WTC11 (cell line): Measurements from ENCODE around the gene SHANK1. TPM values are rescaled to one million over a fixed set of nuclear protein-coding genes. Genes with fewer than 3 reads are reported as not detected.

Source experiments
- ATF1 ChIP-seq: sonication (generic); formaldehyde crosslinking; IDR thresholded peaks from 2 replicates; pipeline ENCODE4 v1.8.1; 2023; ENCODE audit warnings: mild to moderate bottlenecking, moderate library complexity, missing genetic modification reagents
- CREM ChIP-seq: sonication (generic); formaldehyde crosslinking; IDR thresholded peaks from 2 replicates; pipeline ENCODE4 v1.8.1; 2022; ENCODE audit warnings: mild to moderate bottlenecking, missing genetic modification reagents, moderate library complexity
- ESRRA ChIP-seq: sonication (generic); formaldehyde crosslinking; IDR thresholded peaks from 2 replicates; pipeline ENCODE4 v1.8.1; 2022; ENCODE audit warnings: mild to moderate bottlenecking, missing genetic modification reagents, borderline replicate concordance
- FOXJ3 ChIP-seq: sonication (generic); formaldehyde crosslinking; IDR thresholded peaks from 2 replicates; pipeline ENCODE4 v1.9.0; 2021; ENCODE audit warnings: missing genetic modification reagents, mild to moderate bottlenecking, borderline replicate concordance
- GRHL2 ChIP-seq: fragments of 250-450 bp; sonication (Bioruptor Pico); IDR thresholded peaks from 2 replicates; pipeline ENCODE4 v1.8.0; 2022; ENCODE audit warnings: mild to moderate bottlenecking, moderate library complexity; ENCODE audit not compliant: insufficient replicate concordance, severe bottlenecking
- JUN ChIP-seq: sonication (generic); formaldehyde crosslinking; IDR thresholded peaks from 2 replicates; pipeline ENCODE4 v1.8.0; 2023; ENCODE audit warnings: mild to moderate bottlenecking, missing genetic modification reagents
- KAT7 ChIP-seq: sonication (generic); formaldehyde crosslinking; IDR thresholded peaks from 2 replicates; pipeline ENCODE4 v1.8.1; 2023; ENCODE audit warnings: missing genetic modification reagents, mild to moderate bottlenecking, borderline replicate concordance
- ZBTB21 ChIP-seq: sonication (generic); formaldehyde crosslinking; IDR thresholded peaks from 2 replicates; pipeline ENCODE4 v1.8.1; 2023; ENCODE audit warnings: mild to moderate bottlenecking, missing genetic modification reagents, borderline replicate concordance
- ZNF219 ChIP-seq: sonication (generic); formaldehyde crosslinking; IDR thresholded peaks from 2 replicates; pipeline ENCODE4 v1.8.0; 2023; ENCODE audit warnings: missing genetic modification reagents, mild to moderate bottlenecking, borderline replicate concordance
- ZNF232 ChIP-seq: sonication (generic); formaldehyde crosslinking; IDR thresholded peaks from 2 replicates; pipeline ENCODE4 v1.8.0; 2022; ENCODE audit warnings: mild to moderate bottlenecking, missing genetic modification reagents
- total RNA-seq: library from RNA; stranded (reverse); gene quantifications from 3 replicates; pipeline ENCODE4 v1.2.3, GENCODE V29; 2021
- TF ChIP-seq, protein P1 (sequence below): sonication (generic); formaldehyde crosslinking; conservative IDR thresholded peaks from 2 replicates; pipeline ENCODE4 v1.8.1; 2022; ENCODE audit warnings: mild to moderate bottlenecking, missing genetic modification reagents
- TF ChIP-seq, protein P2 (sequence below): fragments of 200-600 bp; IDR thresholded peaks from 2 replicates; pipeline ENCODE4 v1.8.0; 2022; ENCODE audit warnings: antibody characterized with exemption
- TF ChIP-seq, protein P3 (sequence below): sonication (generic); formaldehyde crosslinking; IDR thresholded peaks from 2 replicates; pipeline ENCODE4 v1.8.0; 2023; ENCODE audit warnings: mild to moderate bottlenecking, missing genetic modification reagents
- TF ChIP-seq, protein P4 (sequence below): sonication (generic); formaldehyde crosslinking; IDR thresholded peaks from 2 replicates; pipeline ENCODE4 v1.8.0; 2023; ENCODE audit warnings: missing genetic modification reagents
- TF ChIP-seq, protein P5 (sequence below): fragments of 250-450 bp; sonication (Bioruptor Pico); IDR thresholded peaks from 2 replicates; pipeline ENCODE4 v1.9.0; 2021; ENCODE audit warnings: moderate library complexity, mild to moderate bottlenecking, inconsistent platforms, borderline replicate concordance
- TF ChIP-seq, protein P6 (sequence below): fragments of 250-450 bp; sonication (Bioruptor Pico); conservative IDR thresholded peaks from 2 replicates; pipeline ENCODE4 v1.9.0; 2021; ENCODE audit warnings: mild to moderate bottlenecking
- TF ChIP-seq, protein P7 (sequence below): sonication (generic); formaldehyde crosslinking; conservative IDR thresholded peaks from 2 replicates; pipeline ENCODE4 v1.8.1; 2023; ENCODE audit warnings: mild to moderate bottlenecking, low read depth, missing genetic modification reagents, moderate library complexity
- TF ChIP-seq, protein P8 (sequence below): sonication (generic); formaldehyde crosslinking; IDR thresholded peaks from 2 replicates; pipeline ENCODE4 v1.8.1; 2022; ENCODE audit warnings: mild to moderate bottlenecking, moderate library complexity, missing genetic modification reagents
- TF ChIP-seq, protein P9 (sequence below): fragments of 250-450 bp; sonication (Bioruptor Pico); IDR thresholded peaks from 2 replicates; pipeline ENCODE4 v1.9.0; 2021; ENCODE audit warnings: mild to moderate bottlenecking
- TF ChIP-seq, protein P10 (sequence below): sonication (generic); formaldehyde crosslinking; IDR thresholded peaks from 2 replicates; pipeline ENCODE4 v1.8.1; 2023; ENCODE audit warnings: mild to moderate bottlenecking, moderate library complexity, missing genetic modification reagents
- TF ChIP-seq, protein P11 (sequence below): sonication (generic); formaldehyde crosslinking; IDR thresholded peaks from 2 replicates; pipeline ENCODE4 v1.8.1; 2022; ENCODE audit warnings: low read depth, missing genetic modification reagents, borderline replicate concordance

SHANK1 gene
- total RNA-seq, 1 experiment from 2014 or later = 8.7 TPM

DNA sequence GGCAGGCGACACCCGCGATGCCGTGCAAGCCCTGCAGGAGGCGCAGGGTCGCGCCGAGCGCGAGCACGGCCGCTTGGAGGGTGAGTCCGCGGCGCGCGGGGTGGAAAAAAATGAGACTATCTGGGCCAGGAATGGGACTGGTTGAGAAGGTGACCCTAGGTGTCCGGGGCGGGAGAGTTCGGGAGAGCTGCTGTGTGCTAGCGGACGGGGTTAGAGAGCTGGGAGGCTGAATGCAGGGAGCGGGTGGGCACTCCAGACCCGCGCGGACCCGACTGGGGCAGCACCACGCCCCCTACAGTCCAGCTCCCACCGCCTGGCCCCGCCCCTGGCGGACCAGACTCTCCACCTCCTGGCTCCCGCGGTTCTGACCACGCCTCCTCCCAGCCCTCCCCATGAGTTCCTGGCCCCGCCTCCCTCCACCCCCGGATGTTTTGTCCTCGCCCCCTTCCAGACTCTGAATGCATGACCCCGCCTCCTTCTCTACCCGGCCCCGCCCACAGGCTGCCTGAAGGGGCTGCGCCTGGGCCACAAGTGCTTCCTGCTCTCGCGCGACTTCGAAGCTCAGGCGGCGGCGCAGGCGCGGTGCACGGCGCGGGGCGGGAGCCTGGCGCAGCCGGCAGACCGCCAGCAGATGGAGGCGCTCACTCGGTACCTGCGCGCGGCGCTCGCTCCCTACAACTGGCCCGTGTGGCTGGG is 5.1 kb upstream of the SHANK1 start (continued):
- TF ChIP-seq GRHL2 (CRISPR knock-in tag) (no peak), CREM (CRISPR knock-in tag) (no peak), FOXJ3 (CRISPR knock-in tag) (no peak), ESRRA (CRISPR knock-in tag) (no peak), JUN (no peak), KAT7 (CRISPR knock-in tag) (no peak), ZBTB21 (CRISPR knock-in tag) (no peak), ATF1 (CRISPR knock-in tag) (no peak), ZNF219 (no peak), ZNF232 (CRISPR knock-in tag) (0 out of 2 replicates have a peak, but pooled peaks have one; percentile 40)
- TF ChIP-seq, protein P1, sequence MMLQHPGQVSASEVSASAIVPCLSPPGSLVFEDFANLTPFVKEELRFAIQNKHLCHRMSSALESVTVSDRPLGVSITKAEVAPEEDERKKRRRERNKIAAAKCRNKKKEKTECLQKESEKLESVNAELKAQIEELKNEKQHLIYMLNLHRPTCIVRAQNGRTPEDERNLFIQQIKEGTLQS (CRISPR knock-in tag) = no peak
- TF ChIP-seq, protein P2, sequence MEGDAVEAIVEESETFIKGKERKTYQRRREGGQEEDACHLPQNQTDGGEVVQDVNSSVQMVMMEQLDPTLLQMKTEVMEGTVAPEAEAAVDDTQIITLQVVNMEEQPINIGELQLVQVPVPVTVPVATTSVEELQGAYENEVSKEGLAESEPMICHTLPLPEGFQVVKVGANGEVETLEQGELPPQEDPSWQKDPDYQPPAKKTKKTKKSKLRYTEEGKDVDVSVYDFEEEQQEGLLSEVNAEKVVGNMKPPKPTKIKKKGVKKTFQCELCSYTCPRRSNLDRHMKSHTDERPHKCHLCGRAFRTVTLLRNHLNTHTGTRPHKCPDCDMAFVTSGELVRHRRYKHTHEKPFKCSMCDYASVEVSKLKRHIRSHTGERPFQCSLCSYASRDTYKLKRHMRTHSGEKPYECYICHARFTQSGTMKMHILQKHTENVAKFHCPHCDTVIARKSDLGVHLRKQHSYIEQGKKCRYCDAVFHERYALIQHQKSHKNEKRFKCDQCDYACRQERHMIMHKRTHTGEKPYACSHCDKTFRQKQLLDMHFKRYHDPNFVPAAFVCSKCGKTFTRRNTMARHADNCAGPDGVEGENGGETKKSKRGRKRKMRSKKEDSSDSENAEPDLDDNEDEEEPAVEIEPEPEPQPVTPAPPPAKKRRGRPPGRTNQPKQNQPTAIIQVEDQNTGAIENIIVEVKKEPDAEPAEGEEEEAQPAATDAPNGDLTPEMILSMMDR = peak; percentile 77
- TF ChIP-seq, protein P3, sequence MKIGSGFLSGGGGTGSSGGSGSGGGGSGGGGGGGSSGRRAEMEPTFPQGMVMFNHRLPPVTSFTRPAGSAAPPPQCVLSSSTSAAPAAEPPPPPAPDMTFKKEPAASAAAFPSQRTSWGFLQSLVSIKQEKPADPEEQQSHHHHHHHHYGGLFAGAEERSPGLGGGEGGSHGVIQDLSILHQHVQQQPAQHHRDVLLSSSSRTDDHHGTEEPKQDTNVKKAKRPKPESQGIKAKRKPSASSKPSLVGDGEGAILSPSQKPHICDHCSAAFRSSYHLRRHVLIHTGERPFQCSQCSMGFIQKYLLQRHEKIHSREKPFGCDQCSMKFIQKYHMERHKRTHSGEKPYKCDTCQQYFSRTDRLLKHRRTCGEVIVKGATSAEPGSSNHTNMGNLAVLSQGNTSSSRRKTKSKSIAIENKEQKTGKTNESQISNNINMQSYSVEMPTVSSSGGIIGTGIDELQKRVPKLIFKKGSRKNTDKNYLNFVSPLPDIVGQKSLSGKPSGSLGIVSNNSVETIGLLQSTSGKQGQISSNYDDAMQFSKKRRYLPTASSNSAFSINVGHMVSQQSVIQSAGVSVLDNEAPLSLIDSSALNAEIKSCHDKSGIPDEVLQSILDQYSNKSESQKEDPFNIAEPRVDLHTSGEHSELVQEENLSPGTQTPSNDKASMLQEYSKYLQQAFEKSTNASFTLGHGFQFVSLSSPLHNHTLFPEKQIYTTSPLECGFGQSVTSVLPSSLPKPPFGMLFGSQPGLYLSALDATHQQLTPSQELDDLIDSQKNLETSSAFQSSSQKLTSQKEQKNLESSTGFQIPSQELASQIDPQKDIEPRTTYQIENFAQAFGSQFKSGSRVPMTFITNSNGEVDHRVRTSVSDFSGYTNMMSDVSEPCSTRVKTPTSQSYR (CRISPR knock-in tag) = 0 out of 2 replicates have a peak, but pooled peaks have one; percentile 78
- TF ChIP-seq, protein P4, sequence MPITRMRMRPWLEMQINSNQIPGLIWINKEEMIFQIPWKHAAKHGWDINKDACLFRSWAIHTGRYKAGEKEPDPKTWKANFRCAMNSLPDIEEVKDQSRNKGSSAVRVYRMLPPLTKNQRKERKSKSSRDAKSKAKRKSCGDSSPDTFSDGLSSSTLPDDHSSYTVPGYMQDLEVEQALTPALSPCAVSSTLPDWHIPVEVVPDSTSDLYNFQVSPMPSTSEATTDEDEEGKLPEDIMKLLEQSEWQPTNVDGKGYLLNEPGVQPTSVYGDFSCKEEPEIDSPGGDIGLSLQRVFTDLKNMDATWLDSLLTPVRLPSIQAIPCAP = no peak
- TF ChIP-seq, protein P5, sequence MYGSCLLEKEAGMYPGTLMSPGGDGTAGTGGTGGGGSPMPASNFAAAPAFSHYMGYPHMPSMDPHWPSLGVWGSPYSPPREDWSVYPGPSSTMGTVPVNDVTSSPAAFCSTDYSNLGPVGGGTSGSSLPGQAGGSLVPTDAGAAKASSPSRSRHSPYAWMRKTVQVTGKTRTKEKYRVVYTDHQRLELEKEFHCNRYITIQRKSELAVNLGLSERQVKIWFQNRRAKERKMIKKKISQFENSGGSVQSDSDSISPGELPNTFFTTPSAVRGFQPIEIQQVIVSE (CRISPR knock-in tag) = no peak
- TF ChIP-seq, protein P6, sequence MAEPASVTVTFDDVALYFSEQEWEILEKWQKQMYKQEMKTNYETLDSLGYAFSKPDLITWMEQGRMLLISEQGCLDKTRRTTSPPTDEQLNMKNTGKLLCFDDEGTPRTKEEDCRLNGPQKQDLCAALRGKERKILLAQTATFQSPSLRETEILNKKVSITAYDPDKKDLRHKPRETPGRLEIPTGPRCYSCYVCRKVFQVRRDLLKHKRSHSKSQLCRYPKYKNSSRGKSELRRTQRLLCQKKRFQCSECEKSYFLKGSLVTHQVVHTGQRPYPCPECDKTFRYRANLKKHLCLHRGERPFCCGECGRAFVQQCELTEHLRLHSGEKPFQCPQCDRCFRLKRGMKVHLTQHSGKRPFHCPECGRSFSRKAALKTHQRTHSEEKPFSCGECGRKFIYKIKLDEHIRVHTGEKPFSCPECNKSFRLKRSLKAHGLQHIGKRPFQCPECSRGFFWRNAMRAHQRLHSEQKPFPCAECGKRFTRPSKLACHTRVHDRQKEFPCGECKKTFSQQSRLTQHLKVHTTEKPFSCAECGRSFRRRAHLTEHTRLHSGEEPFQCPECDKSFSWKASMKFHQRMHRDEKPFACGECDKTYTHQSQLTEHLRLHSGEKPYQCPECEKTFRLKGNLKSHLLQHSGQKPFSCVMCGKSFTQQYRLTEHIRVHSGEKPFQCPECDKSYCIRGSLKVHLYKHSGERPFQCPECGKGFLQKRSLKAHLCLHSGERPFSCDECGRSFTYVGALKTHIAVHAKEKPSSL (CRISPR knock-in tag) = no peak
- TF ChIP-seq, protein P7, sequence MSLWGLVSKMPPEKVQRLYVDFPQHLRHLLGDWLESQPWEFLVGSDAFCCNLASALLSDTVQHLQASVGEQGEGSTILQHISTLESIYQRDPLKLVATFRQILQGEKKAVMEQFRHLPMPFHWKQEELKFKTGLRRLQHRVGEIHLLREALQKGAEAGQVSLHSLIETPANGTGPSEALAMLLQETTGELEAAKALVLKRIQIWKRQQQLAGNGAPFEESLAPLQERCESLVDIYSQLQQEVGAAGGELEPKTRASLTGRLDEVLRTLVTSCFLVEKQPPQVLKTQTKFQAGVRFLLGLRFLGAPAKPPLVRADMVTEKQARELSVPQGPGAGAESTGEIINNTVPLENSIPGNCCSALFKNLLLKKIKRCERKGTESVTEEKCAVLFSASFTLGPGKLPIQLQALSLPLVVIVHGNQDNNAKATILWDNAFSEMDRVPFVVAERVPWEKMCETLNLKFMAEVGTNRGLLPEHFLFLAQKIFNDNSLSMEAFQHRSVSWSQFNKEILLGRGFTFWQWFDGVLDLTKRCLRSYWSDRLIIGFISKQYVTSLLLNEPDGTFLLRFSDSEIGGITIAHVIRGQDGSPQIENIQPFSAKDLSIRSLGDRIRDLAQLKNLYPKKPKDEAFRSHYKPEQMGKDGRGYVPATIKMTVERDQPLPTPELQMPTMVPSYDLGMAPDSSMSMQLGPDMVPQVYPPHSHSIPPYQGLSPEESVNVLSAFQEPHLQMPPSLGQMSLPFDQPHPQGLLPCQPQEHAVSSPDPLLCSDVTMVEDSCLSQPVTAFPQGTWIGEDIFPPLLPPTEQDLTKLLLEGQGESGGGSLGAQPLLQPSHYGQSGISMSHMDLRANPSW = no peak
- TF ChIP-seq, protein P8, sequence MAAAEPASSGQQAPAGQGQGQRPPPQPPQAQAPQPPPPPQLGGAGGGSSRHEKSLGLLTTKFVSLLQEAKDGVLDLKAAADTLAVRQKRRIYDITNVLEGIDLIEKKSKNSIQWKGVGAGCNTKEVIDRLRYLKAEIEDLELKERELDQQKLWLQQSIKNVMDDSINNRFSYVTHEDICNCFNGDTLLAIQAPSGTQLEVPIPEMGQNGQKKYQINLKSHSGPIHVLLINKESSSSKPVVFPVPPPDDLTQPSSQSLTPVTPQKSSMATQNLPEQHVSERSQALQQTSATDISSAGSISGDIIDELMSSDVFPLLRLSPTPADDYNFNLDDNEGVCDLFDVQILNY (CRISPR knock-in tag) = peak; percentile 63
- TF ChIP-seq, protein P9, sequence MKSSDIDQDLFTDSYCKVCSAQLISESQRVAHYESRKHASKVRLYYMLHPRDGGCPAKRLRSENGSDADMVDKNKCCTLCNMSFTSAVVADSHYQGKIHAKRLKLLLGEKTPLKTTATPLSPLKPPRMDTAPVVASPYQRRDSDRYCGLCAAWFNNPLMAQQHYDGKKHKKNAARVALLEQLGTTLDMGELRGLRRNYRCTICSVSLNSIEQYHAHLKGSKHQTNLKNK (CRISPR knock-in tag) = no peak
- TF ChIP-seq, protein P10, sequence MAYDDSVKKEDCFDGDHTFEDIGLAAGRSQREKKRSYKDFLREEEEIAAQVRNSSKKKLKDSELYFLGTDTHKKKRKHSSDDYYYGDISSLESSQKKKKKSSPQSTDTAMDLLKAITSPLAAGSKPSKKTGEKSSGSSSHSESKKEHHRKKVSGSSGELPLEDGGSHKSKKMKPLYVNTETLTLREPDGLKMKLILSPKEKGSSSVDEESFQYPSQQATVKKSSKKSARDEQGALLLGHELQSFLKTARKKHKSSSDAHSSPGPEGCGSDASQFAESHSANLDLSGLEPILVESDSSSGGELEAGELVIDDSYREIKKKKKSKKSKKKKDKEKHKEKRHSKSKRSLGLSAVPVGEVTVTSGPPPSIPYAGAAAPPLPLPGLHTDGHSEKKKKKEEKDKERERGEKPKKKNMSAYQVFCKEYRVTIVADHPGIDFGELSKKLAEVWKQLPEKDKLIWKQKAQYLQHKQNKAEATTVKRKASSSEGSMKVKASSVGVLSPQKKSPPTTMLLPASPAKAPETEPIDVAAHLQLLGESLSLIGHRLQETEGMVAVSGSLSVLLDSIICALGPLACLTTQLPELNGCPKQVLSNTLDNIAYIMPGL (CRISPR knock-in tag) = no peak; the same call in none of the 2 replicates
- TF ChIP-seq, protein P11, sequence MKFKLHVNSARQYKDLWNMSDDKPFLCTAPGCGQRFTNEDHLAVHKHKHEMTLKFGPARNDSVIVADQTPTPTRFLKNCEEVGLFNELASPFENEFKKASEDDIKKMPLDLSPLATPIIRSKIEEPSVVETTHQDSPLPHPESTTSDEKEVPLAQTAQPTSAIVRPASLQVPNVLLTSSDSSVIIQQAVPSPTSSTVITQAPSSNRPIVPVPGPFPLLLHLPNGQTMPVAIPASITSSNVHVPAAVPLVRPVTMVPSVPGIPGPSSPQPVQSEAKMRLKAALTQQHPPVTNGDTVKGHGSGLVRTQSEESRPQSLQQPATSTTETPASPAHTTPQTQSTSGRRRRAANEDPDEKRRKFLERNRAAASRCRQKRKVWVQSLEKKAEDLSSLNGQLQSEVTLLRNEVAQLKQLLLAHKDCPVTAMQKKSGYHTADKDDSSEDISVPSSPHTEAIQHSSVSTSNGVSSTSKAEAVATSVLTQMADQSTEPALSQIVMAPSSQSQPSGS (CRISPR knock-in tag) = no peak
